Measurements from ENCODE around the gene MRPL44. TPM values are rescaled to one million over a fixed set of nuclear protein-coding genes. Genes with fewer than 3 reads are reported as not detected.

The MRPL44 gene
- total and polyA plus RNA-seq, 2 of the 13 experiments (the other 11 are each of a cell fraction or from before 2014, with no cell fraction given), result 38.4 to 78.0 TPM

DNA sequence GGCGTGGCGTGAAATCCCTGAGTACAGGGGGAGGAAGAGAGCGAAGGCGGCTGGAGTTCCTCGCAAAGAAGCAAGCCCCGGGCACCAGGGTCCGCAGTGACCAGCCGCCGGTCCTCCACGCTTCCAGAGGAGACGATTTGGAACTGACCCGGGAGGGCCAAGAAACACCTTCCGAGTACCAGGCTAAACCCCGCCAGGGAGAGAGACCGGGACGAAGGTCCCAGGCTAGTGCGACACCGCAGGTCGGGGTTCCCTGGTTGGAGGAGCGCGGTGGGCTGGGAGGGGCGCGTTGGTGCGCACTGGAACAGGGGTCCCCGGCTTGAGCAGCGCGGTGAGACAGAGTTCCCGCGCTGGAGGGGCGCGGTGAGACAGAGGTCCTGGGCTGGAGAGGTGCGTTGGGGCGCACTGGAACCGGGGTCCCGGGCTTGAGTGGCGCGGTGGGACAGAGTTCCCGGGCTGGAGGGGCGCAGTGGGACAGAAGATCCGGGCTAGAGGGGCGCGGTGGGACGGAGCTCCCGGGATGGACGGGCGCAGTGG is 13.0 kb upstream of the MRPL44 start (continued):
- TF ChIP-seq, protein P1, sequence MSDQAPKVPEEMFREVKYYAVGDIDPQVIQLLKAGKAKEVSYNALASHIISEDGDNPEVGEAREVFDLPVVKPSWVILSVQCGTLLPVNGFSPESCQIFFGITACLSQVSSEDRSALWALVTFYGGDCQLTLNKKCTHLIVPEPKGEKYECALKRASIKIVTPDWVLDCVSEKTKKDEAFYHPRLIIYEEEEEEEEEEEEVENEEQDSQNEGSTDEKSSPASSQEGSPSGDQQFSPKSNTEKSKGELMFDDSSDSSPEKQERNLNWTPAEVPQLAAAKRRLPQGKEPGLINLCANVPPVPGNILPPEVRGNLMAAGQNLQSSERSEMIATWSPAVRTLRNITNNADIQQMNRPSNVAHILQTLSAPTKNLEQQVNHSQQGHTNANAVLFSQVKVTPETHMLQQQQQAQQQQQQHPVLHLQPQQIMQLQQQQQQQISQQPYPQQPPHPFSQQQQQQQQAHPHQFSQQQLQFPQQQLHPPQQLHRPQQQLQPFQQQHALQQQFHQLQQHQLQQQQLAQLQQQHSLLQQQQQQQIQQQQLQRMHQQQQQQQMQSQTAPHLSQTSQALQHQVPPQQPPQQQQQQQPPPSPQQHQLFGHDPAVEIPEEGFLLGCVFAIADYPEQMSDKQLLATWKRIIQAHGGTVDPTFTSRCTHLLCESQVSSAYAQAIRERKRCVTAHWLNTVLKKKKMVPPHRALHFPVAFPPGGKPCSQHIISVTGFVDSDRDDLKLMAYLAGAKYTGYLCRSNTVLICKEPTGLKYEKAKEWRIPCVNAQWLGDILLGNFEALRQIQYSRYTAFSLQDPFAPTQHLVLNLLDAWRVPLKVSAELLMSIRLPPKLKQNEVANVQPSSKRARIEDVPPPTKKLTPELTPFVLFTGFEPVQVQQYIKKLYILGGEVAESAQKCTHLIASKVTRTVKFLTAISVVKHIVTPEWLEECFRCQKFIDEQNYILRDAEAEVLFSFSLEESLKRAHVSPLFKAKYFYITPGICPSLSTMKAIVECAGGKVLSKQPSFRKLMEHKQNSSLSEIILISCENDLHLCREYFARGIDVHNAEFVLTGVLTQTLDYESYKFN (CRISPR knock-in tag; conservative IDR thresholded peaks at IDR 0.05), result no peak
- TF ChIP-seq ZNF678 (CRISPR knock-in tag; IDR thresholded peaks at IDR 0.05) (no peak), RAD51 (IDR thresholded peaks at IDR 0.05; ENCODE audit: borderline replicate concordance) (no peak), ZNF598 (CRISPR knock-in tag; IDR thresholded peaks at IDR 0.05; ENCODE audit: borderline replicate concordance) (no peak), SATB2 (CRISPR knock-in tag; IDR thresholded peaks at IDR 0.05) (no peak), ATF7 (IDR thresholded peaks at IDR 0.05) (no peak), ATF7 (CRISPR knock-in tag; IDR thresholded peaks at IDR 0.05) (0 out of 2 replicates have a peak, but pooled peaks have one; percentile 19), AGO1 (IDR thresholded peaks at IDR 0.05; ENCODE audit: low read depth, low read length, poor library complexity, severe bottlenecking) (no peak), NR2F2 (IDR thresholded peaks at IDR 0.05; ENCODE audit: borderline replicate concordance, low read depth) (no peak), ZNF563 (CRISPR knock-in tag; IDR thresholded peaks at IDR 0.05) (no peak), NFYC (CRISPR knock-in tag; IDR thresholded peaks at IDR 0.05) (peak; percentile 39; the same call in 1 of the 2 replicates), BHLHE40 (IDR thresholded peaks at IDR 0.05; ENCODE audit: low read length) (no peak), NRL (CRISPR knock-in tag; IDR thresholded peaks at IDR 0.05; ENCODE audit: borderline replicate concordance) (peak; percentile 59), SOX6 (IDR thresholded peaks at IDR 0.05) (no peak), SOX6 (CRISPR knock-in tag; IDR thresholded peaks at IDR 0.05) (0 out of 2 replicates have a peak, but pooled peaks have one; percentile 34), SIX1 (CRISPR knock-in tag; IDR thresholded peaks at IDR 0.05; ENCODE audit: borderline replicate concordance) (no peak), MEIS2 (CRISPR knock-in tag; IDR thresholded peaks at IDR 0.05) (no peak)
- TF ChIP-seq, protein P2, sequence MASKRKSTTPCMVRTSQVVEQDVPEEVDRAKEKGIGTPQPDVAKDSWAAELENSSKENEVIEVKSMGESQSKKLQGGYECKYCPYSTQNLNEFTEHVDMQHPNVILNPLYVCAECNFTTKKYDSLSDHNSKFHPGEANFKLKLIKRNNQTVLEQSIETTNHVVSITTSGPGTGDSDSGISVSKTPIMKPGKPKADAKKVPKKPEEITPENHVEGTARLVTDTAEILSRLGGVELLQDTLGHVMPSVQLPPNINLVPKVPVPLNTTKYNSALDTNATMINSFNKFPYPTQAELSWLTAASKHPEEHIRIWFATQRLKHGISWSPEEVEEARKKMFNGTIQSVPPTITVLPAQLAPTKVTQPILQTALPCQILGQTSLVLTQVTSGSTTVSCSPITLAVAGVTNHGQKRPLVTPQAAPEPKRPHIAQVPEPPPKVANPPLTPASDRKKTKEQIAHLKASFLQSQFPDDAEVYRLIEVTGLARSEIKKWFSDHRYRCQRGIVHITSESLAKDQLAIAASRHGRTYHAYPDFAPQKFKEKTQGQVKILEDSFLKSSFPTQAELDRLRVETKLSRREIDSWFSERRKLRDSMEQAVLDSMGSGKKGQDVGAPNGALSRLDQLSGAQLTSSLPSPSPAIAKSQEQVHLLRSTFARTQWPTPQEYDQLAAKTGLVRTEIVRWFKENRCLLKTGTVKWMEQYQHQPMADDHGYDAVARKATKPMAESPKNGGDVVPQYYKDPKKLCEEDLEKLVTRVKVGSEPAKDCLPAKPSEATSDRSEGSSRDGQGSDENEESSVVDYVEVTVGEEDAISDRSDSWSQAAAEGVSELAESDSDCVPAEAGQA (IDR thresholded peaks at IDR 0.05; ENCODE audit: low read depth), result no peak
- TF ChIP-seq, protein P2 (CRISPR knock-in tag; IDR thresholded peaks at IDR 0.05; ENCODE audit: borderline replicate concordance), result no peak

Measured in HepG2 (cell line).